SU-DHL-6 (cell line): ENCODE data around the gene RPS6KA6.

ENCODE experiments used
- EZH2phosphoT487 ChIP-seq: fragments of 200-600 bp; sonication (generic), shearing (Covaris generic); conservative IDR thresholded peaks from 2 replicates; pipeline ENCODE4 v1.6.1; 2018; ENCODE audit warnings: mild to moderate bottlenecking, antibody characterized with exemption, low read length, moderate library complexity, mixed read lengths
- TF ChIP-seq, protein P1 (sequence below): fragments of 200-600 bp; sonication (generic); IDR thresholded peaks from one replicate; pipeline ENCODE4 v1.5.1; 2017; ENCODE audit warnings: antibody characterized with exemption, mild to moderate bottlenecking, low read length, moderate library complexity; ENCODE audit not compliant: insufficient read depth, poor library complexity, severe bottlenecking

DNA sequence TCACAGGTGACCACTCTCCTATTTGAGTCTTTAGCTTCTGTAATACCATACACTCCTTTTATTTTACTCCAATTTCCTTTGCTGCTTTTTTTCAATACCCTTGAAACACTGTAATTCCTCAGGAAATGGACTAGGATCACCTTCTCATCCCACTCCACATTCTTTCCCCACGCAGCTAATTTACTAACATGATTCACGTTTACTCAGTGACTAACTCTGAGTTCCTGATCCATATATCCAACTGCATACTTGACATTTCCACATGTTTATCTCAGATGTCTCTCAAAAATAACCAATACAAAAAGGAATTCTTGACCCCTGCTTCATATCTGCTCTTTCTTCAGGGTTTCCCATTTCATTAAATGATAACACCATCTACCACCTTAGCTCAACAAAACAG, 19.9 kb downstream of the RPS6KA6 start:
- TF ChIP-seq, protein P1, sequence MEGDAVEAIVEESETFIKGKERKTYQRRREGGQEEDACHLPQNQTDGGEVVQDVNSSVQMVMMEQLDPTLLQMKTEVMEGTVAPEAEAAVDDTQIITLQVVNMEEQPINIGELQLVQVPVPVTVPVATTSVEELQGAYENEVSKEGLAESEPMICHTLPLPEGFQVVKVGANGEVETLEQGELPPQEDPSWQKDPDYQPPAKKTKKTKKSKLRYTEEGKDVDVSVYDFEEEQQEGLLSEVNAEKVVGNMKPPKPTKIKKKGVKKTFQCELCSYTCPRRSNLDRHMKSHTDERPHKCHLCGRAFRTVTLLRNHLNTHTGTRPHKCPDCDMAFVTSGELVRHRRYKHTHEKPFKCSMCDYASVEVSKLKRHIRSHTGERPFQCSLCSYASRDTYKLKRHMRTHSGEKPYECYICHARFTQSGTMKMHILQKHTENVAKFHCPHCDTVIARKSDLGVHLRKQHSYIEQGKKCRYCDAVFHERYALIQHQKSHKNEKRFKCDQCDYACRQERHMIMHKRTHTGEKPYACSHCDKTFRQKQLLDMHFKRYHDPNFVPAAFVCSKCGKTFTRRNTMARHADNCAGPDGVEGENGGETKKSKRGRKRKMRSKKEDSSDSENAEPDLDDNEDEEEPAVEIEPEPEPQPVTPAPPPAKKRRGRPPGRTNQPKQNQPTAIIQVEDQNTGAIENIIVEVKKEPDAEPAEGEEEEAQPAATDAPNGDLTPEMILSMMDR, result no peak
- no peak for TF ChIP-seq EZH2phosphoT487
